Suprapubic skin (tissue), 4 donors: ENCODE results near the gene PDE4B. TPM values are rescaled to one million over a fixed set of nuclear protein-coding genes. Genes with fewer than 3 reads are reported as not detected.

Experiments used
- DNase-seq, 2 donors: peaks; one replicate each; pipeline ENCODE4 v3.0.0-alpha.2; 2019; ENCODE audit warnings: low spot score in 2 of 2
- H3K27ac ChIP-seq: fragments of 200-600 bp; sonication (generic); one replicate; pipeline ENCODE4 v1.5.1; 2019
- H3K27me3 ChIP-seq: fragments of 200-600 bp; sonication (generic); one replicate; pipeline ENCODE4 v1.5.1; 2019
- H3K36me3 ChIP-seq: fragments of 200-600 bp; sonication (generic); one replicate; pipeline ENCODE4 v1.5.1; 2019
- H3K4me1 ChIP-seq: fragments of 200-600 bp; sonication (generic); one replicate; pipeline ENCODE4 v1.5.1; 2019
- H3K4me3 ChIP-seq: fragments of 200-600 bp; sonication (generic); one replicate; pipeline ENCODE4 v1.5.1; 2019; ENCODE audit warnings: mild to moderate bottlenecking
- H3K9me3 ChIP-seq: fragments of 200-600 bp; sonication (generic); one replicate; pipeline ENCODE4 v1.5.1; 2019
- EP300 ChIP-seq: sonication (generic); formaldehyde crosslinking; IDR thresholded peaks from one replicate; pipeline ENCODE4 v1.6.1; 2017; ENCODE audit warnings: antibody characterized with exemption
- POLR2A ChIP-seq, 2 donors: fragments of 450-650 bp; IDR thresholded peaks; one replicate each; pipeline ENCODE4 v1.6.1; 2017; ENCODE audit warnings: antibody characterized with exemption in 2 of 2, mild to moderate bottlenecking in 2 of 2, moderate library complexity in 2 of 2
- POLR2AphosphoS5 ChIP-seq, 3 donors: sonication (generic); formaldehyde crosslinking; IDR thresholded peaks; one replicate each; pipeline ENCODE4 v1.6.1; 2017; ENCODE audit warnings: antibody characterized with exemption in 3 of 3
- WGBS: methylation state at CpG from one replicate; pipeline ENCODE4 v1.1.5; 2018; 5-methylcytosine and 5-hydroxymethylcytosine counted together
- total RNA-seq, 4 donors: library from RNA; depleted of rRNA; stranded (reverse); fragments of >200 nt; gene quantifications; one replicate each; pipeline ENCODE4 v1.1.0, GENCODE V29; 2016
- TF ChIP-seq, protein P1 (sequence below), 2 donors: fragments of 200-600 bp in 1 of 2; fragments of 450-650 bp in 1 of 2; sonication (generic) in 1 of 2; IDR thresholded peaks; one replicate each; pipeline ENCODE4 v1.5.1; 2016 to 2019; ENCODE audit warnings: antibody characterized with exemption in 2 of 2, mild to moderate bottlenecking in 1 of 2, moderate library complexity in 1 of 2

PDE4B gene
- total RNA-seq, 4 donors from 2014 or later = 14.2 to 27.6 (median 16.7) TPM

DNA sequence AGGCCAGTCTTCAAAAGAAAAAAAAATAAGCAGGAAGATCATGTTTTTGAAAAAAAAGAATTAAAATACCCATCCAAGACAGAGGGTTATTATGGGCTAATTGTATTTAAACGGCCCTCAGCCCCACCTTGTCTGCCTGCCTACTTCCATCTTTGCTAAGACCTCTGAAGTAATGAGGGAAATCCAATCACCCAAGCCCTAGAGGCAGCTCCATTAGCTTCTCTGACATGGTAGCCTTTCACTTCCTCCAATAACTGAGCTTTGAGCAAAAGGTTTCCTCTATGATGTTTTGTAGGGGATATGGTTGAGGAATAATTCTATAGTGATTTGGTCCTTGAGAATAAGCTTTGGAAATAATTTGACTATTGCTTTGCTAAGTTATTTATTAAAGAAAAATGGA is 563.1 kb downstream of the PDE4B start:
- Histone ChIP-seq H3K27me3 (no peaks in the 10 kb centered on the region), H3K36me3 (no peaks in the 10 kb centered on the region), H3K4me3 (no peak overlapping the region), H3K27ac (no peak overlapping the region), H3K4me1 (peaks cover 51% of the 10 kb centered on the region), H3K9me3 (no peaks in the 10 kb centered on the region)
- WGBS = 85% methylated on average over 1 of the region's 1 CpG
- TF ChIP-seq POLR2A (IDR thresholded peaks at IDR 0.05) = no peak
- TF ChIP-seq EP300 = no peak
- no peak for TF ChIP-seq POLR2AphosphoS5 (IDR thresholded peaks at IDR 0.05)
- TF ChIP-seq, protein P1, sequence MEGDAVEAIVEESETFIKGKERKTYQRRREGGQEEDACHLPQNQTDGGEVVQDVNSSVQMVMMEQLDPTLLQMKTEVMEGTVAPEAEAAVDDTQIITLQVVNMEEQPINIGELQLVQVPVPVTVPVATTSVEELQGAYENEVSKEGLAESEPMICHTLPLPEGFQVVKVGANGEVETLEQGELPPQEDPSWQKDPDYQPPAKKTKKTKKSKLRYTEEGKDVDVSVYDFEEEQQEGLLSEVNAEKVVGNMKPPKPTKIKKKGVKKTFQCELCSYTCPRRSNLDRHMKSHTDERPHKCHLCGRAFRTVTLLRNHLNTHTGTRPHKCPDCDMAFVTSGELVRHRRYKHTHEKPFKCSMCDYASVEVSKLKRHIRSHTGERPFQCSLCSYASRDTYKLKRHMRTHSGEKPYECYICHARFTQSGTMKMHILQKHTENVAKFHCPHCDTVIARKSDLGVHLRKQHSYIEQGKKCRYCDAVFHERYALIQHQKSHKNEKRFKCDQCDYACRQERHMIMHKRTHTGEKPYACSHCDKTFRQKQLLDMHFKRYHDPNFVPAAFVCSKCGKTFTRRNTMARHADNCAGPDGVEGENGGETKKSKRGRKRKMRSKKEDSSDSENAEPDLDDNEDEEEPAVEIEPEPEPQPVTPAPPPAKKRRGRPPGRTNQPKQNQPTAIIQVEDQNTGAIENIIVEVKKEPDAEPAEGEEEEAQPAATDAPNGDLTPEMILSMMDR (IDR thresholded peaks at IDR 0.05) = no peak
- DNase-seq = no peak

DNA sequence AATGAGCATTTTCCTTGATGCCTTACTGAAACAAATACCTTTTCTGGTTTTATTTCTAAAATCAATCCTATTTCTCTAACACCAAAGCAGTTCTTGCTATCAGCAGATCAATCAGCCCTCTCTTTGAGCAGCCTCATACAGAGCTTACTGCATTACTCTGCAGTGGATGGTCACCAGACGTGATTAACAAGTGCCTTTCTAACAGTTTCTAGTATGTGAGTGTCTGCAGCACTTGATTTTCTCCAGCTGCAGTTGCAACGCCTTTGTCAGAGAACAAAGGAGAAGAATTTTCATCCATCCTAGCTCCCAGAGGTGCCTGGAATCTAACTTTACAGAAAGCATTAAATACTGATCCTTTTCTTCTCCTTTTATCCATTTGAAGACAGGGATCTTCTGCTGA is 563.9 kb downstream of the PDE4B start:
- WGBS = 83% methylated on average over 2 of the region's 2 CpGs
- Histone ChIP-seq H3K36me3 (peaks cover under 1% of the 10 kb centered on the region), H3K27ac (no peak overlapping the region), H3K9me3 (no peaks in the 10 kb centered on the region), H3K27me3 (no peaks in the 10 kb centered on the region), H3K4me3 (no peak overlapping the region), H3K4me1 (peaks cover 46% of the 10 kb centered on the region)
- DNase-seq = no peak
- TF ChIP-seq POLR2AphosphoS5 (IDR thresholded peaks at IDR 0.05) = no peak
- TF ChIP-seq, protein P1 (IDR thresholded peaks at IDR 0.05) = no peak
- no peak for TF ChIP-seq EP300
- TF ChIP-seq POLR2A (IDR thresholded peaks at IDR 0.05) = no peak

DNA sequence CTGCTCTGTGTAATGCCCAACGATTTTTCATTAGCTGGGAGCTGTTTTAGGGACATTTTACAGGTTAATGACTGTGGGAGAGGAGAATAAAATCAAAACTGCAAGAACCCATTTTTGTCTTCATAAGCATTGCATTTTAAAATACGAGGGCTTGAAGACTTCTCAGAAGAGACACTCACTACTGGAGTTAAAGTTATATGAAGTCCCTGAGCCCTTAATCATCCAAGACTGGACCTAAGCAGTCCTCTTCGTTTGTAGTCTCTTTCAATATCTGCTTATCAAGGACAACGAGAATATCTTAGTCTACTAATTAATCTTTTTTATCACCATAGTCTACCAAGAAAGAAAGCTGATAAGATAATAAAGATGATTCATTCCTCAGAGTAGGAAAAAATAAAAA is 564.3 kb downstream of the PDE4B start:
- no peak overlapping the region for H3K27ac ChIP-seq
- WGBS = 72% methylated on average over 4 of the region's 4 CpGs
- TF ChIP-seq, protein P1 (IDR thresholded peaks at IDR 0.05) = no peak
- no peak for TF ChIP-seq POLR2AphosphoS5 (IDR thresholded peaks at IDR 0.05)
- no peak for TF ChIP-seq EP300
- no peak for TF ChIP-seq POLR2A (IDR thresholded peaks at IDR 0.05)

DNA sequence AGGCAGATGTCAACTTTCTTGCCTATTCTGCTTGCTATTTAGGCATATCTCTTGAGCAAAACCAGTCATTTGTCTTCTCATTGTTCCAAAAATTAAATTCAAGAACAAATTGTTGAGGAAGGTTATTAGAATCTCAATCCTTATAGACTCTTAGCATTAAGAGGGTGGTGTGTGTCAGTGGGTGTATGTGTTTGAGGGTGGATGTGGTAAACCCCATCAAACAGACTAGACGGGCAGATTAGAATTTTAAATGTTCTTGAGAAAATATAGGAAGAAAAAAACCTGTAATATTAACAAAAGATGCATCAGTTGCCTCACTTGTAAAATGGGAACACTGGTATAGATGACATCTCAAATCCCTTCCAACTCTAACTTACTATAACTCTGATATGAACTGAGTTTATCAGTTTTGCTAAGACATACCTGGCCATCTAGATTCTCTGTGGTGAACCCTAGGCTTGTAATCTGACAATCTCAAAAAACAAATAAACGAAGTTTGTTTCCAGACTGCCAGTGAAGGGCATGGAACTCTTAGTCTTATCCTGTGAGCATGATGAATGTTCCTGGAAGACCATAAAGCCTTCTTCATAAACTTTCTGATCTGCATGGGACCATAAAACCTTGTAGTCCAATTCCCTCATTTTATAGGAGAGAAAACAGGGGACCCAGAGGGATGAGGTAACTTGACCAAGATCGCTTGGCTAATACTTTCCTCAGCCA is 564.9 kb downstream of the PDE4B start:
- Histone ChIP-seq H3K27ac (no peak overlapping the region), H3K4me1 (peaks cover 41% of the 10 kb centered on the region)
- 86% methylated on average over 3 of the region's 3 CpGs for WGBS

More for the DNA sequence above, 564.3 kb downstream of the PDE4B start:
- Histone ChIP-seq H3K27me3 (no peaks in the 10 kb centered on the region), H3K9me3 (no peaks in the 10 kb centered on the region), H3K4me1 (peaks cover 46% of the 10 kb centered on the region), H3K36me3 (peaks cover 4% of the 10 kb centered on the region), H3K4me3 (no peak overlapping the region)
- DNase-seq = no peak

DNA sequence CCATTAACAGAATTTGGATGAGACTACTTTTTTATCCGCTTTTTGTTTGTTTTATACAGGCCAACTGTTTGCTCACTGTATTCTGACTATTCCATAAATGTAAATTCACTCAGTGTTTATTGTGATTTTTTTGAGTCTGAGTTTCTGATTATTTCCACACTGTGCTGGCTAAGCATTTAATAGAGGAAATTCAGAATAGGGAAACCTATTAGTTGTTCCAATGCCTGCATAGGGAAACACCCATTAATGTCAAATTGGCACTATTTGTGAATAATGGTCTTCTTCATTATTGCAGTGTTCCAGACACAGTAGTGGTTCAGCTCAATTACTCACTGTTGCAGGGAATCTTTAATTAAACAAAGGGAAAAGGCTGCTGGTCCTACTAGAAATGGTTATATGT is 566.6 kb downstream of the PDE4B start:
- WGBS = 72% methylated on average over 1 of the region's 1 CpG
- Histone ChIP-seq H3K27ac (no peak overlapping the region), H3K4me3 (no peak overlapping the region)

More for the DNA sequence above, 564.9 kb downstream of the PDE4B start:
- Histone ChIP-seq H3K27me3 (no peaks in the 10 kb centered on the region), H3K4me3 (no peak overlapping the region), H3K9me3 (no peaks in the 10 kb centered on the region), H3K36me3 (peaks cover 4% of the 10 kb centered on the region)
- TF ChIP-seq, protein P1 (IDR thresholded peaks at IDR 0.05) = no peak
- TF ChIP-seq POLR2AphosphoS5 (IDR thresholded peaks at IDR 0.05) (no peak), POLR2A (IDR thresholded peaks at IDR 0.05) (no peak), EP300 (no peak)
- DNase-seq = no peak

More for the DNA sequence above, 566.6 kb downstream of the PDE4B start:
- Histone ChIP-seq H3K4me1 (peaks cover 26% of the 10 kb centered on the region), H3K36me3 (peaks cover 4% of the 10 kb centered on the region), H3K9me3 (no peaks in the 10 kb centered on the region), H3K27me3 (no peaks in the 10 kb centered on the region)
- TF ChIP-seq POLR2AphosphoS5 (IDR thresholded peaks at IDR 0.05) = no peak
- TF ChIP-seq POLR2A (IDR thresholded peaks at IDR 0.05) = no peak
- TF ChIP-seq, protein P1 (IDR thresholded peaks at IDR 0.05) = no peak
- TF ChIP-seq EP300 = no peak
- DNase-seq = no peak
